ENCODE results near the gene CLCN5.

The CLCN5 gene

GRCh38 chrX:50107470-50107869 lies 185.1 kb downstream of the CLCN5 start:
- in situ Hi-C loops (cut with HindIII; ENCODE audit: low pct_ligation_motif_present, low pct_unique_long_range_greater_than_20kb, low sequenced_read_pairs): no loop called here
- no peak for DNase-seq

- in situ Hi-C loops (cut with HindIII; ENCODE audit: low pct_ligation_motif_present, low pct_unique_long_range_greater_than_20kb, low sequenced_read_pairs): no loop called here
- no peak for DNase-seq
Observed at GRCh38 chrX:50108264-50108663, 185.9 kb downstream of the CLCN5 start.

GRCh38 chrX:50111742-50112141 lies 189.3 kb downstream of the CLCN5 start:
- DNase-seq: no peak
- in situ Hi-C loops (cut with HindIII; ENCODE audit: low pct_ligation_motif_present, low pct_unique_long_range_greater_than_20kb, low sequenced_read_pairs): no loop called here

- DNase-seq: no peak
- in situ Hi-C loops (cut with HindIII; ENCODE audit: low pct_ligation_motif_present, low pct_unique_long_range_greater_than_20kb, low sequenced_read_pairs): no loop called here
Observed at GRCh38 chrX:50114113-50114512, 191.7 kb downstream of the CLCN5 start.

- no peak for DNase-seq
- in situ Hi-C loops (cut with HindIII; ENCODE audit: low pct_ligation_motif_present, low pct_unique_long_range_greater_than_20kb, low sequenced_read_pairs): no loop called here
Observed at GRCh38 chrX:50115973-50116372, 193.6 kb downstream of the CLCN5 start.

GRCh38 chrX:50117476-50117875 lies 195.1 kb downstream of the CLCN5 start:
- in situ Hi-C loops (cut with HindIII; ENCODE audit: low pct_ligation_motif_present, low pct_unique_long_range_greater_than_20kb, low sequenced_read_pairs): no loop called here
- no peak for DNase-seq

GRCh38 chrX:50125480-50125879 lies 203.1 kb downstream of the CLCN5 start:
- DNase-seq: no peak
- in situ Hi-C loops (cut with HindIII; ENCODE audit: low pct_ligation_motif_present, low pct_unique_long_range_greater_than_20kb, low sequenced_read_pairs): no loop called here

- no peak for DNase-seq
- in situ Hi-C loops (cut with HindIII; ENCODE audit: low pct_ligation_motif_present, low pct_unique_long_range_greater_than_20kb, low sequenced_read_pairs): no loop called here
Observed at GRCh38 chrX:50147972-50148371, 225.6 kb downstream of the CLCN5 start.

All from ACHN (cell line).